ENCODE results near the gene ZFAND3.

DNA sequence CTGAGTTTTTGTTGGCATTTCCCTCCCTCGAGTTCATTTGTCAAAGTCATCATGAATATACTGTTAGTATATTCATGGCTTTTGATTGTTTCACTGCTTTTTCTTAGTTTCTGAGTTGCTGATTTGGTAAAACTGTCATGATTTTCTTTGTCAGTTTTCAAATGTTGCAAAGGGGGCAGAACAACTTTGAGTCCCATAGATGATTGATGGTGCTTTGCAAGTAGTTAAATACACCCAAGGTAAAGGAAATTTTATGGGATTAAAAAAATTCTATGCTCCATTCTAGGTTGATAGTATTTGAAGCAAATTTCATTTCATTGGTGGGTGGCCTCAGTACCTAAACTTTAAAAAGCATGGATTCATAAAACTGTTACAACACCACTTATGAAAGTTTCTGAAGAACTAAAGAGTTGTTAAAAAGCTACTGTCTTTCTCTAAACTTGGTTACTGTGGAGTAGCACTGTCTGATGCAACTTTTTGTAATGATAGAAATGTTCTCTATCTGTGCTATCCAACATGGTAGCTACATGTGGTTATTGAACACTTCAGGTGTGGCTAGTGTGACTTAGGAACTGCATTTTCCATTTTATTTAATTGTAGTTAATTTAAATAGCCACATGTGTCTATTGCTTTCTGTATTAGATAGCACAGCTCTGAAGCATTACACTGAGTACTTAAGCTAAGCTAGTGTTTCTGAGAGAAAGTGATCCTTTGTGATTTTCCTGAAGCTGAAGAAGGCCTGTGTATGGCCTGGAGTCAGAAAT, 153.6 kb downstream of the ZFAND3 start:
- no peak for TF ChIP-seq POLR2A (IDR thresholded peaks at IDR 0.05; ENCODE audit: low read length)
- no peak for TF ChIP-seq GATA1 (IDR thresholded peaks at IDR 0.05; ENCODE audit: low read depth, low read length)

Data from erythroblast (primary cell).